ENCODE data around the gene RBP3. TPM values are rescaled to one million over a fixed set of nuclear protein-coding genes. Genes with fewer than 3 reads are reported as not detected.

RBP3 gene
- total RNA-seq, 1 experiment from 2014 or later = not detected

DNA sequence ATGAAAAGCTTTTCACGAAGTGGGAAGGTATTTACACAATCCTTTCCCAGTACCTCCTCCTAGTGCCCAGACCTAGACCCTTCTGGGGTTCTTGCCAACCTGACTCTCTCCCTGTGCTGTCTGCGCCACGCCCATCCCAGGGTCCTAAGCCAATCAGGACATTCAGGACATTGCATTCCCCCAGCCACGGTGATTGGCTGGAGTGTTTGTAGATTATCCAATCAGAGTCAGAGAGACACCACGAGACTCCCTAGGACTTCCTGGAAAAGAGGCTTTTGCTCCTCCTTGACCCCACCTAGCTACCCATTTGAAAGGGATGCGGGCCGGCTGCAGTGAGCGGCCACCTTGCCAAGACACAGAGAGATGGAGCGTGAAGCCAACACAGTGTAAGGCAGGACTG, 29.5 kb upstream of the RBP3 start:
- peak; percentile 39 for DNase-seq (ENCODE audit: low read depth, low spot score)
- Histone ChIP-seq H3K9me3 (ENCODE audit: control insufficient read depth in 1 of 2, insufficient read depth in 1 of 2, low read depth in 1 of 2, low read length in 2 of 2) (no peaks in the 10 kb centered on the region), H4K20me1 (ENCODE audit: insufficient read depth) (no peaks in the 10 kb centered on the region), H3K9ac (ENCODE audit: low read length) (no peak overlapping the region), H3K4me3 (replicated peaks in 1 of 2; ENCODE audit: low read depth in 1 of 2, low read length in 2 of 2) (no peak overlapping the region), H3K36me3 (ENCODE audit: control insufficient read depth in 1 of 2, insufficient read depth in 2 of 2, low read length in 2 of 2) (no peaks in the 10 kb centered on the region), H3K9me2 (ENCODE audit: insufficient read depth) (no peaks in the 10 kb centered on the region), H3K79me2 (ENCODE audit: insufficient read depth, low read length) (no peaks in the 10 kb centered on the region), H3K27ac (ENCODE audit: low read depth, low read length) (no peak overlapping the region), H3K27me3 (ENCODE audit: insufficient read depth, low read length) (no peaks in the 10 kb centered on the region), H2AFZ (ENCODE audit: low read depth, low read length, poor library complexity, severe bottlenecking) (peak overlapping the region; percentile 56), H3K4me2 (ENCODE audit: low read length) (no peak overlapping the region), H3K4me1 (ENCODE audit: control insufficient read depth in 1 of 2, insufficient read depth in 2 of 2, low read length in 2 of 2) (0 out of 4 replicates have a peak, but pooled peaks cover 0 to 5% of the 10 kb centered on the region in 2 experiments)
- ChIA-PET RAD21 (ENCODE audit: low non-redundant PET in 1 of 2, low total read pairs in 2 of 2, uncharacterized antibody in 2 of 2, unreplicated experiment in 2 of 2) (no interaction called here), POLR2A (no interaction called here), CTCF (no interaction called here)
- intact Hi-C loops (cut with micrococcal nuclease) = no loop called here
- peak; percentile 89 for ATAC-seq
- BruUV-seq (replicated peaks) = no TSS peak
- no peak for TF ChIP-seq ZNF274 (IDR thresholded peaks at IDR 0.05; ENCODE audit: low read depth, low read length)
- TF ChIP-seq SRF (IDR thresholded peaks at IDR 0.05; ENCODE audit: low read depth) = no peak
- TF ChIP-seq YY1 (IDR thresholded peaks at IDR 0.05; ENCODE audit: extremely low read depth, insufficient replicate concordance, low read depth, low read length) = no peak
- TF ChIP-seq CEBPB (IDR thresholded peaks at IDR 0.05; ENCODE audit: low read depth) = no peak
- no peak for TF ChIP-seq CBX3 (IDR thresholded peaks at IDR 0.05; ENCODE audit: low read depth)
- peak; percentile 32; the same call in 1 of the 2 replicates for TF ChIP-seq ELF1 (IDR thresholded peaks at IDR 0.05; ENCODE audit: borderline replicate concordance, low read depth)
- peak; percentile 22; the same call in 1 of the 2 replicates for TF ChIP-seq SP1 (IDR thresholded peaks at IDR 0.05; ENCODE audit: low read depth)

GRCh38 chr10:47319784-47320183, 28.4 kb upstream of the RBP3 start:
- no peak overlapping the region for H3K9ac ChIP-seq (ENCODE audit: low read length)
- no peak overlapping the region for H2AFZ ChIP-seq (ENCODE audit: low read depth, low read length, poor library complexity, severe bottlenecking)
- H3K79me2 ChIP-seq (ENCODE audit: insufficient read depth, low read length) = no peaks in the 10 kb centered on the region
- CTCF ChIA-PET = no interaction called here
- POLR2A ChIA-PET = no interaction called here
- BruUV-seq (replicated peaks) = no TSS peak
- 0 out of 4 replicates have a peak, but pooled peaks cover 0 to 5% of the 10 kb centered on the region in 2 experiments for H3K4me1 ChIP-seq (ENCODE audit: control insufficient read depth in 1 of 2, insufficient read depth in 2 of 2, low read length in 2 of 2)
- H3K9me2 ChIP-seq (ENCODE audit: insufficient read depth) = no peaks in the 10 kb centered on the region
- H3K4me2 ChIP-seq (ENCODE audit: low read length) = no peak overlapping the region
- no peak overlapping the region for H3K4me3 ChIP-seq (replicated peaks in 1 of 2; ENCODE audit: low read depth in 1 of 2, low read length in 2 of 2)
- no peaks in the 10 kb centered on the region for H4K20me1 ChIP-seq (ENCODE audit: insufficient read depth)
- RAD21 ChIA-PET (ENCODE audit: low non-redundant PET in 1 of 2, low total read pairs in 2 of 2, uncharacterized antibody in 2 of 2, unreplicated experiment in 2 of 2) = no interaction called here
- ATAC-seq (no peak), DNase-seq (ENCODE audit: low read depth, low spot score) (no peak)
- no peaks in the 10 kb centered on the region for H3K27me3 ChIP-seq (ENCODE audit: insufficient read depth, low read length)
- H3K27ac ChIP-seq (ENCODE audit: low read depth, low read length) = no peak overlapping the region
- intact Hi-C loops (cut with micrococcal nuclease) = no loop called here
- H3K36me3 ChIP-seq (ENCODE audit: control insufficient read depth in 1 of 2, insufficient read depth in 2 of 2, low read length in 2 of 2) = no peaks in the 10 kb centered on the region
- H3K9me3 ChIP-seq (ENCODE audit: control insufficient read depth in 1 of 2, insufficient read depth in 1 of 2, low read depth in 1 of 2, low read length in 2 of 2) = no peaks in the 10 kb centered on the region
- TF ChIP-seq, protein P1, sequence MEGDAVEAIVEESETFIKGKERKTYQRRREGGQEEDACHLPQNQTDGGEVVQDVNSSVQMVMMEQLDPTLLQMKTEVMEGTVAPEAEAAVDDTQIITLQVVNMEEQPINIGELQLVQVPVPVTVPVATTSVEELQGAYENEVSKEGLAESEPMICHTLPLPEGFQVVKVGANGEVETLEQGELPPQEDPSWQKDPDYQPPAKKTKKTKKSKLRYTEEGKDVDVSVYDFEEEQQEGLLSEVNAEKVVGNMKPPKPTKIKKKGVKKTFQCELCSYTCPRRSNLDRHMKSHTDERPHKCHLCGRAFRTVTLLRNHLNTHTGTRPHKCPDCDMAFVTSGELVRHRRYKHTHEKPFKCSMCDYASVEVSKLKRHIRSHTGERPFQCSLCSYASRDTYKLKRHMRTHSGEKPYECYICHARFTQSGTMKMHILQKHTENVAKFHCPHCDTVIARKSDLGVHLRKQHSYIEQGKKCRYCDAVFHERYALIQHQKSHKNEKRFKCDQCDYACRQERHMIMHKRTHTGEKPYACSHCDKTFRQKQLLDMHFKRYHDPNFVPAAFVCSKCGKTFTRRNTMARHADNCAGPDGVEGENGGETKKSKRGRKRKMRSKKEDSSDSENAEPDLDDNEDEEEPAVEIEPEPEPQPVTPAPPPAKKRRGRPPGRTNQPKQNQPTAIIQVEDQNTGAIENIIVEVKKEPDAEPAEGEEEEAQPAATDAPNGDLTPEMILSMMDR (IDR thresholded peaks at IDR 0.05 in 2 of 3, conservative IDR thresholded peaks at IDR 0.05 in 1 of 3; ENCODE audit: borderline replicate concordance in 1 of 3, insufficient read depth in 1 of 3, low read depth in 2 of 3, low read length in 2 of 3) = no peak
- TF ChIP-seq EGR1 (IDR thresholded peaks at IDR 0.05; ENCODE audit: low read depth) (no peak), MAX (IDR thresholded peaks at IDR 0.05) (no peak), REST (IDR thresholded peaks at IDR 0.05; ENCODE audit: low read depth) (no peak), FOSL1 (IDR thresholded peaks at IDR 0.05; ENCODE audit: low read depth) (no peak), RAD21 (IDR thresholded peaks at IDR 0.05; ENCODE audit: low read depth) (no peak), TCF7L2 (IDR thresholded peaks at IDR 0.05; ENCODE audit: borderline replicate concordance, extremely low read depth, insufficient read depth, insufficient read length) (no peak), EZH2phosphoT487 (IDR thresholded peaks at IDR 0.05; ENCODE audit: borderline replicate concordance) (no peak), ZNF274 (IDR thresholded peaks at IDR 0.05; ENCODE audit: low read depth, low read length) (no peak), JUND (IDR thresholded peaks at IDR 0.05) (no peak), CEBPB (IDR thresholded peaks at IDR 0.05; ENCODE audit: low read depth) (no peak), YY1 (IDR thresholded peaks at IDR 0.05; ENCODE audit: extremely low read depth, insufficient replicate concordance, low read depth, low read length) (no peak), EZH2 (IDR thresholded peaks at IDR 0.05) (no peak)
